ENCODE results near the gene CHDH. TPM values are rescaled to one million over a fixed set of nuclear protein-coding genes. Genes with fewer than 3 reads are reported as not detected.

CHDH gene
- polyA plus RNA-seq, 4 donors: 2.2 to 17.9 (median 7.9) TPM

DNA sequence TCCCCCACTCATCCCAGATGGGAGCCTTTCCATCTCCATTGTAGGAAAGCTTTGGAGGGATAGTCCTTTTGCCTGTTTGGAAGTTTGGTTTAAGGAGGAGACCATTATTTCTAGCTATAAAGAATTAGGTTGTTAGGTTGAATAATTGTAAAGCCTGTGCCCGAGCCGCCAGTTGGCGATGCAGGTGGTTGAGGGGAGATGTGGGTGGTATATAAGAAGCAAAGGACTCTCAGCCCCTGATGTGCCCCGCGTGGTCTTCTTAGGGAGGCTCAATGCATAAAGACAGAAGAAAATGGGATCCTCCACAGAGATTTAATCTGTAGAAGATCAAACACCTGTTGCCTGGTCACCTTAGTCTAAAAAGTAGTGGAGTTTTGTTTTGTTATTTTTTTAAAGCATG lies 55.7 kb downstream of the CHDH start:
- Histone ChIP-seq H3K4me1 (ENCODE audit: control insufficient read depth in 3 of 3, insufficient read depth in 2 of 3, low read depth in 1 of 3, low read length in 2 of 3) (no peaks in the 10 kb centered on the region), H3K9me3 (ENCODE audit: control insufficient read depth in 2 of 2, insufficient read depth in 1 of 2, low read depth in 1 of 2, low read length in 1 of 2) (no peaks in the 10 kb centered on the region), H3K27ac (ENCODE audit: low read depth in 1 of 3, low read length in 2 of 3) (no peak overlapping the region), H3K36me3 (ENCODE audit: control insufficient read depth in 3 of 3, insufficient read depth in 2 of 3, low read depth in 1 of 3, low read length in 3 of 3) (peaks cover 0 to 44% (median 0%) of the 10 kb centered on the region in 3 donors), H3K27me3 (ENCODE audit: control insufficient read depth in 3 of 3, insufficient read depth in 3 of 3, low read length in 3 of 3) (no peaks in the 10 kb centered on the region), H3K4me3 (ENCODE audit: low read depth in 1 of 3, low read length in 3 of 3) (no peak overlapping the region)
- no peak for DNase-seq
- 91 to 97% (median 94%) methylated on average over 5 of the region's 5 CpGs for WGBS, 3 donors
- no peak for FAIRE-seq

DNA sequence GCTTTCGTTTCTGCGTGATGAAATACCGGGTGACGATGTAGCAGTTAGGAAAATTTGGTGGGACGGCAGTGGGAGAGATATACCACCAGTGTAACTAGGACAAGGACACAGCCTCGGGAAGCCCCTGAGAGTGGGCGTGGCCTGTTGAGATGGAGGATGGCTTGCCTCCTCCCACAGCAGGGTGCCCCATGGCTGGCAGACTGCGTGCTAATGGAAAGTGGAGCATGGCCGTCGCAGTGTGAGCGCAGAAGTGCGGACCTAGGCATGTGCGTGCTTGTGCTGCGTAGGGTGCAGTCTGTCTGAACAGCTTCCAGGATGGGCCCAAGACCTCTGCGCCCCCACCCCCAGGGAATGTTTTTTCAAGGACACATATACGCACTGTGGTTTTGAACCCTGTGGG lies 56.8 kb downstream of the CHDH start:
- 88 to 95% (median 91%) methylated on average over 16 of the region's 16 CpGs for WGBS, 3 donors
- Histone ChIP-seq H3K27me3 (ENCODE audit: control insufficient read depth in 3 of 3, insufficient read depth in 3 of 3, low read length in 3 of 3) (no peaks in the 10 kb centered on the region), H3K4me1 (ENCODE audit: control insufficient read depth in 3 of 3, insufficient read depth in 2 of 3, low read depth in 1 of 3, low read length in 2 of 3) (no peaks in the 10 kb centered on the region), H3K9me3 (ENCODE audit: control insufficient read depth in 2 of 2, insufficient read depth in 1 of 2, low read depth in 1 of 2, low read length in 1 of 2) (no peaks in the 10 kb centered on the region), H3K36me3 (ENCODE audit: control insufficient read depth in 3 of 3, insufficient read depth in 2 of 3, low read depth in 1 of 3, low read length in 3 of 3) (peaks cover 0 to 54% (median 0%) of the 10 kb centered on the region in 3 donors), H3K4me3 (ENCODE audit: low read depth in 1 of 3, low read length in 3 of 3) (no peak overlapping the region), H3K27ac (ENCODE audit: low read depth in 1 of 3, low read length in 2 of 3) (no peak overlapping the region)
- FAIRE-seq (no peak), DNase-seq (no peak)

DNA sequence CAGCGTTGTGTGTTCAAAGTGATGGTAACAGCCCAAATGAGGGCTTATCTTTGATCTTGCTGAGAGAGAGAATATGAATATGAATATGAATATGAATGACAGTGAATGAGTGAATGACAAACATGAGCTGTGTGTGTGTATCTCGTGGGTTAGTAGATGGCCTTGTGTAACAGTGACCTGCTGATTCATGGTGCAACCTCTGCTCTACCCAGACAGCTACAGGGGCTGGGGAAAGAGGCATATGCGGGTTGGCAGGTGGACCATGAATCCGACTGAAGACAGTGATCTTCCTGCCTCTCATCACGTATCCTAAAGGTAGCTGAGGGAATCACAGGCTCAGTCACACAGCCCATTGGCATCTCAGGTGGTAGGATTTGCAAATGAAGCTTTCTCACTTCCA lies 58.2 kb downstream of the CHDH start:
- H3K9me3 ChIP-seq (ENCODE audit: control insufficient read depth in 2 of 2, insufficient read depth in 1 of 2, low read depth in 1 of 2, low read length in 1 of 2): no peaks in the 10 kb centered on the region
- no peaks in the 10 kb centered on the region for H3K4me1 ChIP-seq (ENCODE audit: control insufficient read depth in 3 of 3, insufficient read depth in 2 of 3, low read depth in 1 of 3, low read length in 2 of 3)
- DNase-seq: no peak
- FAIRE-seq: no peak
- H3K4me3 ChIP-seq (ENCODE audit: low read depth in 1 of 3, low read length in 3 of 3): no peak overlapping the region
- no peak overlapping the region for H3K27ac ChIP-seq (ENCODE audit: low read depth in 1 of 3, low read length in 2 of 3)
- H3K36me3 ChIP-seq (ENCODE audit: control insufficient read depth in 3 of 3, insufficient read depth in 2 of 3, low read depth in 1 of 3, low read length in 3 of 3): peaks cover 0 to 63% (median 0%) of the 10 kb centered on the region in 3 donors
- H3K27me3 ChIP-seq (ENCODE audit: control insufficient read depth in 3 of 3, insufficient read depth in 3 of 3, low read length in 3 of 3): no peaks in the 10 kb centered on the region
- WGBS, 3 donors: 71 to 88% (median 78%) methylated on average over 5 of the region's 5 CpGs

DNA sequence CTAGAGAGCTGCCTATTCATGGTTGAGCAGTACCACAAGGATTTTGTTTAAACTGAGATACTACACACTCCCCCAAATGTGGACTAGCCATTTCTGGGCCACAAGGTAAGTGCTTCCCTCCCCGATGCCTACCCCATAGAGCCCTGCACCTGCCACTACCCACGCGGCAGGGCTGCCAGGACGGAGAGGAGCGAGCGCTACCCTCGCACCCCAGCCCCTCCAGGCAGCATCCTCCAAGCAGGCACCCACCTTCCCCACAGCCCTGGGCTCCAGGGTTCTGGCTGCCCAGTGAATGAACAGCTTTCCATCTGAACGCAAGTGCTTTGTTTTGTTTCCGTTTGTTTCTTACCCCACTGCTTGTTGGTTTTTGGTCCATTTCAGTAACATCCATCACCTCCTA lies 59.2 kb downstream of the CHDH start:
- H3K4me3 ChIP-seq (ENCODE audit: low read depth in 1 of 3, low read length in 3 of 3): no peak overlapping the region
- H3K9me3 ChIP-seq (ENCODE audit: control insufficient read depth in 2 of 2, insufficient read depth in 1 of 2, low read depth in 1 of 2, low read length in 1 of 2): no peaks in the 10 kb centered on the region
- H3K27ac ChIP-seq (ENCODE audit: low read depth in 1 of 3, low read length in 2 of 3): no peak overlapping the region
- no peaks in the 10 kb centered on the region for H3K4me1 ChIP-seq (ENCODE audit: control insufficient read depth in 3 of 3, insufficient read depth in 2 of 3, low read depth in 1 of 3, low read length in 2 of 3)
- no peaks in the 10 kb centered on the region for H3K27me3 ChIP-seq (ENCODE audit: control insufficient read depth in 3 of 3, insufficient read depth in 3 of 3, low read length in 3 of 3)
- peaks cover 0 to 63% (median 0%) of the 10 kb centered on the region in 3 donors for H3K36me3 ChIP-seq (ENCODE audit: control insufficient read depth in 3 of 3, insufficient read depth in 2 of 3, low read depth in 1 of 3, low read length in 3 of 3)
- WGBS, 3 donors: 86 to 90% (median 89%) methylated on average over 9 of the region's 9 CpGs
- FAIRE-seq: no peak
- no peak for DNase-seq

DNA sequence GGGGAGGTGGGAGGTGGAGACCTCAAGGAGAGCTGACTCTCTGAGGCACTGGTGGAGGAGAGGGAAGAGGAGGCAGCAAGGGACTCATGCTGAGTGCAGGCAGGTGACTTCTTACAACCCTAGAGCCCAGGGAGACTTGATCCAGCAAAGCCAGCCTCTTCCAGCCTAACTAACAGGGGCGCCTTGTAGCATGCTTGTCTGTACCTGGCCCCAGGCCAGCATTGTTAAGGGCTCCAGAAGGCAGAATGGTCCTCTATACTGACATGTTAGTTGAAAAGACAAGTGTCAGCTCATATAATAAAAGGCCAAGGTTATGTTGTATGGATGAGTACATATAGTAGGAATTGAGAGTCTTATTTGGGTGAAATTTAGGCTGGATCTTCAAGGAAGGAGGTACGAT lies 65.4 kb downstream of the CHDH start:
- Histone ChIP-seq H3K4me1 (ENCODE audit: control insufficient read depth in 3 of 3, insufficient read depth in 2 of 3, low read depth in 1 of 3, low read length in 2 of 3) (no peaks in the 10 kb centered on the region), H3K36me3 (ENCODE audit: control insufficient read depth in 3 of 3, insufficient read depth in 2 of 3, low read depth in 1 of 3, low read length in 3 of 3) (peaks cover 0 to 68% (median 0%) of the 10 kb centered on the region in 3 donors), H3K27ac (ENCODE audit: low read depth in 1 of 3, low read length in 2 of 3) (no peak overlapping the region), H3K27me3 (ENCODE audit: control insufficient read depth in 3 of 3, insufficient read depth in 3 of 3, low read length in 3 of 3) (no peaks in the 10 kb centered on the region), H3K4me3 (ENCODE audit: low read depth in 1 of 3, low read length in 3 of 3) (no peak overlapping the region), H3K9me3 (ENCODE audit: control insufficient read depth in 2 of 2, insufficient read depth in 1 of 2, low read depth in 1 of 2, low read length in 1 of 2) (no peaks in the 10 kb centered on the region)
- no peak for DNase-seq
- FAIRE-seq: no peak
- WGBS, 3 donors: 80 to 86% (median 84%) methylated on average over 2 of the region's 2 CpGs

DNA sequence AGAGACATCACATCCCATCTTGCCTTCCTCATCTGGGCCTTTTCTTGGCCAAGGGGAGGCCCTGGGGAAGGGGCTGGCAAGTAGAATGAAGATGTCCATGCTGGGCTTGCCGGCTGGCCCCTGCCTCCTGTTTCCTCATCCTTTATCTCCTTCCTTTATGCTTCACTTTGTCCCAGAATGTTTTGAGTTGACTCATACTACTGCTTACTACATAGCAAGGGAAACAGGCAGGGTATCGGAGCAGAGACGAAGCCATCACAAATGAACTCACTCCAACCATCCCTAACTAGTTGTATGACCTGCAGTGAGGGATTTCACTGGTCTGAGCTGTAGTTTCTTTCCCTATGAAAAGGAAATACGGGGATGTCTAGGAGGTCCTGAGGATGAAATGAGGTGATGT lies 66.0 kb downstream of the CHDH start:
- H3K9me3 ChIP-seq (ENCODE audit: control insufficient read depth in 2 of 2, insufficient read depth in 1 of 2, low read depth in 1 of 2, low read length in 1 of 2): no peaks in the 10 kb centered on the region
- 78 to 95% (median 87%) methylated on average over 4 of the region's 4 CpGs for WGBS, 3 donors
- no peaks in the 10 kb centered on the region for H3K4me1 ChIP-seq (ENCODE audit: control insufficient read depth in 3 of 3, insufficient read depth in 2 of 3, low read depth in 1 of 3, low read length in 2 of 3)
- H3K36me3 ChIP-seq (ENCODE audit: control insufficient read depth in 3 of 3, insufficient read depth in 2 of 3, low read depth in 1 of 3, low read length in 3 of 3): peaks cover 0 to 64% (median 0%) of the 10 kb centered on the region in 3 donors
- DNase-seq (no peak), FAIRE-seq (no peak)
- no peak overlapping the region for H3K27ac ChIP-seq (ENCODE audit: low read depth in 1 of 3, low read length in 2 of 3)
- H3K27me3 ChIP-seq (ENCODE audit: control insufficient read depth in 3 of 3, insufficient read depth in 3 of 3, low read length in 3 of 3): no peaks in the 10 kb centered on the region
- no peak overlapping the region for H3K4me3 ChIP-seq (ENCODE audit: low read depth in 1 of 3, low read length in 3 of 3)

DNA sequence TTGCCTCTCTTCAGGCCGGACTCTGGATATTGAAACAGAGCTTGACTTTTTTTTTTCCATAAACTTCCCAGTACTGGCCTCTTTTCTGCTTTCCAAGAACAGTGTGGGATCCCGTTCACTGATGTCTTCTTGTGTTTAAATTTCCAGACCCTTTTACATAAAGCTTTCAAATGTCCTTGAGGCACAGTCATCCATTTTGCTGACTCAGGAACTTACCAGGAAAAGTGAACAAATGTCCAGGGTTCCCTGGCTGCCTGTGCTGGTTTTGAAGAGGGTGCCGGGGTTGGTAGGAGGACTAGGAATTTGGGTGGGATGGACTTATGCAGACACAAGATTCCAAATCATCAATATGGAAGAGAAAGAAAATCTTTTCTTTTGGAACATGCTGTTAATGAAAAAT lies 68.1 kb downstream of the CHDH start:
- H3K4me3 ChIP-seq (ENCODE audit: low read depth in 1 of 3, low read length in 3 of 3): no peak overlapping the region
- FAIRE-seq (no peak), DNase-seq (no peak)
- no peak overlapping the region for H3K27ac ChIP-seq (ENCODE audit: low read depth in 1 of 3, low read length in 2 of 3)
- peaks cover 0 to 56% (median 0%) of the 10 kb centered on the region in 3 donors for H3K36me3 ChIP-seq (ENCODE audit: control insufficient read depth in 3 of 3, insufficient read depth in 2 of 3, low read depth in 1 of 3, low read length in 3 of 3)
- peaks cover 0 to 3% (median 0%) of the 10 kb centered on the region in 3 donors for H3K4me1 ChIP-seq (ENCODE audit: control insufficient read depth in 3 of 3, insufficient read depth in 2 of 3, low read depth in 1 of 3, low read length in 2 of 3)
- WGBS, 3 donors: 88 to 94% (median 91%) methylated on average over 3 of the region's 3 CpGs
- no peaks in the 10 kb centered on the region for H3K27me3 ChIP-seq (ENCODE audit: control insufficient read depth in 3 of 3, insufficient read depth in 3 of 3, low read length in 3 of 3)
- no peaks in the 10 kb centered on the region for H3K9me3 ChIP-seq (ENCODE audit: control insufficient read depth in 2 of 2, insufficient read depth in 1 of 2, low read depth in 1 of 2, low read length in 1 of 2)

DNA sequence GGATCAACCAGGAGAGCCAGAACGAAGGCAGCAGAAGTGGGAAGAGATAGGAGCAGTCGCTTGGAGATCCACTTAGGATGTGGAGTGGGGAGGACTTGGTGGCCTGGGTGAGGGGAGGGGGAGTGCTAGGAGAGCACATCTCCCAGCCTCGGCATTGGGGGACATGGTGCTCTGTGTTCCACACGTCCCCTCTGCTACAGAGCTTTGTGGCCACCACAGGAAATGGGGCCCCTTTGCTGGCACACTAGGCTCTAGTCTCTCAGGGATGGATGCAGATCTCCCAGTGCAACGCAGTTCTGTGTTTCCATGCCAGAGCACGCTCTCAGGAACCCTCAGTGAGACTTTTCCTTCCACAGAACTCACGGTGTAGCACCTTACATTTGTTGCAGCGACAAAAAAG lies 68.8 kb downstream of the CHDH start:
- FAIRE-seq (no peak), DNase-seq (no peak)
- Histone ChIP-seq H3K27ac (ENCODE audit: low read depth in 1 of 3, low read length in 2 of 3) (no peak overlapping the region), H3K27me3 (ENCODE audit: control insufficient read depth in 3 of 3, insufficient read depth in 3 of 3, low read length in 3 of 3) (no peaks in the 10 kb centered on the region), H3K9me3 (ENCODE audit: control insufficient read depth in 2 of 2, insufficient read depth in 1 of 2, low read depth in 1 of 2, low read length in 1 of 2) (no peaks in the 10 kb centered on the region), H3K4me1 (ENCODE audit: control insufficient read depth in 3 of 3, insufficient read depth in 2 of 3, low read depth in 1 of 3, low read length in 2 of 3) (peaks cover 0 to 4% (median 0%) of the 10 kb centered on the region in 3 donors), H3K4me3 (ENCODE audit: low read depth in 1 of 3, low read length in 3 of 3) (no peak overlapping the region), H3K36me3 (ENCODE audit: control insufficient read depth in 3 of 3, insufficient read depth in 2 of 3, low read depth in 1 of 3, low read length in 3 of 3) (peaks cover 0 to 56% (median 0%) of the 10 kb centered on the region in 3 donors)
- WGBS, 3 donors: 78 to 92% (median 82%) methylated on average over 8 of the region's 8 CpGs

DNA sequence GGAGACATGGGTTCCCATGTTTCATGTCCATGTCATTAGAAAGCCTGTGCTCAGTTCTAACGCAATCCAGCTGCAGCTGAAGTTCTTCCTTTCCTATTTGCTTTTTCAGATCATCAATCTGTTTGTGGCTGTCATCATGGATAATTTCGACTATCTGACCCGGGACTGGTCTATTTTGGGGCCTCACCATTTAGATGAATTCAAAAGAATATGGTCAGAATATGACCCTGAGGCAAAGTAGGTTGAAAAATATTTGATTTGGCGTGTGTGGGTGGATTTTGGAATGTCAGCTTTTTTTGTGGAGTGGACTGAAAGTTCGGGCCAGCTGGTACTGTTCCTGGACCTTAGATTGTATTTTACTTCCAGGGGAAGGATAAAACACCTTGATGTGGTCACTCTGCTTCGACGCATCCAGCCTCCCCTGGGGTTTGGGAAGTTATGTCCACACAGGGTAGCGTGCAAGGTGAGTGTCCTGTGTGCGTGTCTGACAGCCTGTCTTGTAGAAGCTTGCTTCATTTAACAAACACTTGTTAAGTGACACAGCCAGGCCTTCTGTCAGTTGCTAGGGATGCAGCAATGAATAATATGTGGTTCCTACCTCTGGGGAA lies 69.6 kb downstream of the CHDH start:
- Histone ChIP-seq H3K36me3 (ENCODE audit: control insufficient read depth in 3 of 3, insufficient read depth in 2 of 3, low read depth in 1 of 3, low read length in 3 of 3) (peaks cover 0 to 57% (median 0%) of the 10 kb centered on the region in 3 donors), H3K4me3 (ENCODE audit: low read depth in 1 of 3, low read length in 3 of 3) (no peak overlapping the region), H3K27ac (ENCODE audit: low read depth in 1 of 3, low read length in 2 of 3) (no peak overlapping the region), H3K4me1 (ENCODE audit: control insufficient read depth in 3 of 3, insufficient read depth in 2 of 3, low read depth in 1 of 3, low read length in 2 of 3) (peaks cover 0 to 4% (median 0%) of the 10 kb centered on the region in 3 donors), H3K27me3 (ENCODE audit: control insufficient read depth in 3 of 3, insufficient read depth in 3 of 3, low read length in 3 of 3) (no peaks in the 10 kb centered on the region), H3K9me3 (ENCODE audit: control insufficient read depth in 2 of 2, insufficient read depth in 1 of 2, low read depth in 1 of 2, low read length in 1 of 2) (no peaks in the 10 kb centered on the region)
- no peak for DNase-seq
- FAIRE-seq: no peak
- 73 to 88% (median 81%) methylated on average over 9 of the region's 9 CpGs for WGBS, 3 donors

Data from small intestine (tissue), 7 donors.